Measurements from ENCODE around the gene MOSPD2.

The MOSPD2 gene

DNA sequence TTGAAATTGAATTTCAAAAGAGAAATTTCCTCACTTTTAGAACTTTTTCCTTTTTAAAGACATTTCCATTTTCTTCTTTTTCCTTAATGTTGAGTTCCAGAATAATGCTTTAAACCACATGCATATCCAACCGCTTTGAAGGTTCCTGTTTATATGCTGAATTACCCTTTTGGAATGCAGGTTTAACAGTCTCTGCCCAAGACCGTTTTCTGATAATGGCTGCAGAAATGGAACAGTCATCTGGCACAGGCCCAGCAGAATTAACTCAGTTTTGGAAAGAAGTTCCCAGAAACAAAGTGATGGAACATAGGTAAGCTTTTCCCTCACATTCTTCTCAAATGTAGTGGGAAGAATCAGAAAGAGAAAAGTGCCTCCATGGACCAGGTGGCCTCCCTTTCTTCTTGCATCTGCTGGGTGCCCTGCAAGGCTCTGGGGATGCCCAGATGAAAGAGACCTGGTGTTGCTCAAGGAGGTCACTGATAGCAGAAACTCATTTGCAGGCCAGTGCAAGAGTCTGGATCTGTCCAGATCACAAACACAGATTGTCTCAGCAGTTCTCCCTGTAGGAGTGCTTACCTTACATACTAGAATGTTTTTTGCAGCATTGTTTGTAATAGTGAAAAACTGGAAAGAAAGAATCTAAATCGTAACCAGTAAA lies 42.9 kb downstream of the MOSPD2 start:
- no peak for DNase-seq

DNA sequence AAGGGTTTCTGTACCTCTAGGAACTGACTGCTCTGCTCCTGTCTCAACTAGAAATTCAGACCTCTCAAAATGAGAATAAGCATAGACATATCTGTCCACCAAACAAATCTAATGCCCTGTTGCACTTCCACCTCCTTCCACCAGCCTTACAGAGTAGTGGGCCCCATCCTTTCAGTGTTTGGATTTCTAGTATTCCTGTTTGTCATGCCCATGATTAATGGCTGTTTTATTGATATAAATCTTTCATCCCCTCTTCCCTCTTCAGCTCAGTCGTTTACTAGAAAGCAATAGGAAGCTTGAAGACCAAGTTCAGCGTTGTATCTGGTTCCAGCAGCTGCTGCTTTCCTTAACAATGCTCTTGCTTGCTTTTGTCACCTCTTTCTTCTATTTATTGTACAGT lies 46.2 kb downstream of the MOSPD2 start:
- no peak for DNase-seq

DNA sequence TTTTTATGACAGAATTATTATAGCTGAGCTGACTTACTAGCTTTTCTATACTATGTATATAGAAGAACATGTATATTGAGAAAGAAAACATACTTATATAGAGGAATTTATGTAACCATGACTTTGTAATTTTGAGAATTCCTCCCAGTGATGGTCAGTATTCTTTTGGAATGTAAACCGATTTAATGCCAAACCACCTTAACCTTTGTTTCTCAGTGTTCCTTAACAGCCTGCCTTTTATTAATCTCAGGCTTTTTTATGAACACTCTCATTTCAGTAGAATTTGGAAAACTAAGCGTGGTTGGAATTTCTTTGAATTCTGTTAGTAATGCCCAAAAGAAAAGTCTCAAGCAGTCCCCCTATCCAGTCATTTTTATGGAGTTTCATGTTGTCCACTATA lies 47.0 kb downstream of the MOSPD2 start:
- no peak for DNase-seq

DNA sequence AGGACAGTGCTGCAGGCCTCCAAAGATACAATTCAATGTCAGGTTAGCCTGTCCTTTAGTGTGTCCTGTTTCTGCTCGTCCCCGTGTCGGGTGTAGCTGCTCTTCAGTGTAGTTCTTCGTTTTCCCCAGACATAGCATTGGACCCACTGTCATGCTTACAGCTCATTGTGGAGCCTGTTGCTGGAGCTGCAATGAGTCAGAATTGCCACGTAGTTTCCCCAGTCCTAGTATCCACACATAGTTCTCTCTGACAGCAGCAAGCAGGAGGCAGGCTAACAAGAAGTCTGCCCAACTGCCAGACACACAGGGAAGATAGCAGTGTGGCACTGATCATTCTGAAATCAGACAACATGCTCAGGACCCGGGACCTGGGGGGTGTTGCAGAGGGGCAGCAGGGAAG lies 49.2 kb downstream of the MOSPD2 start:
- no peak for DNase-seq

DNA sequence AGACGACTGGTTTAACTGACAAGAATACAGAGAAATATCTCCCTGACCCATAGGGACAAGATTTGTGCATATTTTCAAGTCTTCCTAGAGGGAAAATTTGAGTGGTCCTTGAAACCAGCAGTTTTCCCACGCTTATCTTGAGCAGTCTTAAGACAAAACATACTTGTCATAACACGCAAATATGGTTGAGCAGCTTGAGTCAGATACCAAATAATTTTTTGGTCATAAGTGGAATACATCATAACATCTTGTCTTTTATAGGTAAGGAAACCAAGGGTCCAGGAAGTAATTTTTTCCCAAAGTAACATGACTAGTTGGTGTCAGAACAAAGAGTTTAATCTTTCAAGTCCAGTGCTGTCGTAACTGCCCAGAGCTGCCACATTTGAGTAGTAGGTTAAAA lies 50.5 kb downstream of the MOSPD2 start:
- DNase-seq, result no peak

DNA sequence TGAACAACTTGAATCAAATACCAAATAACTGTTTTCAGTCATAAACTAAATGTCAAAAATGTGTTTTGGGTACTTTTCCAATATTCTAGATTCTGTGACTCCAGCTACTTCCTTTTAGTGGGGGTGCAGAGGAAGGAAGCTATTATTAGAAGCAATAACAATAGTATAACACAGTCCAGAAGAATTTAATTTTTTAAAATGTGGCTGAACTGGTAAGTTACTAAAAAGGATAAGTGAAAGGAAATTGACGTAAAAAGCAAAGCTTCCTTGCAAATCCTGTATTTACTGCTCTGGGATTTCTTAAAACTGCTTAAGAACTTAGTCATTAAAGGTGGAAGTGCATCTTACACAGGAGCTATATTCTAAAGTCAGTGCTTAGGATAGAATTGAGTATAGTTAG lies 53.2 kb downstream of the MOSPD2 start:
- no peak for DNase-seq

DNA sequence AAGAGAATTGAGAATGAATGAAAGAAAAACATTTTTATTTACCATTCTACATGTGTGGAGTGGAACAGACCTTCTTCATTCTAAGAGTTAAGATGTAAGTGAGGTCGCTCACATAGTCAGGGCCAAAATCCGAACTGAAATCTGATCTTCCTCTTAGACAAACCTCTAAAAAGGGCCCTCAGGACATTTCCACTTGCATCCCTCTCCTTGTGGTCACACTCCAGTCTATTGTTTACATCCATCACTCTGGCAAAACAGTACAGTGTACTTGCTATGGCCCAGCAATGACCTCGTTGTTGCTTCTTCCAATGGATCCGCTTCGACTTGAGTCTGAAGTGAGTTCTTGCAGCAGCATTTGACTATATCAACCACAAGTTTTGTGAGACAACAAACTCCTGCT lies 54.2 kb downstream of the MOSPD2 start:
- DNase-seq, result no peak

DNA sequence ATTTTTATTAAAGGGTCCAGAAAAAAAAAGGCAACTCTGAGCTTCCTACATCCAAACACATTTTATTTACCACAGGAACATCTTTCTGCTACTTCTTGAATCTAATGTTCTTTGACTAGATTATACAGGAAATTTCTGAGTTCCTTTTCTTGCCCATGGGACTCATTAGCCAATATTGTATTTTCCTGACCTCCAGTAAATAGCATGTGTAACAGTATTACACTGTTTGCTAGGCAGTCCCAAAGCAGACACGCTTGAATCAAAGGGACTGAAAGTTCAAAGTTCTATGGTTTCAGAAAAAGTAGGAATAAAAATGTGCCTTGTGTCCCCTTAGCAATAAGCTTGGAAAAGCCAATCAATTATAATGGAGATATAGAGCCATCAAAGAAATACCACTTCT lies 57.4 kb downstream of the MOSPD2 start:
- no peak for DNase-seq

DNA sequence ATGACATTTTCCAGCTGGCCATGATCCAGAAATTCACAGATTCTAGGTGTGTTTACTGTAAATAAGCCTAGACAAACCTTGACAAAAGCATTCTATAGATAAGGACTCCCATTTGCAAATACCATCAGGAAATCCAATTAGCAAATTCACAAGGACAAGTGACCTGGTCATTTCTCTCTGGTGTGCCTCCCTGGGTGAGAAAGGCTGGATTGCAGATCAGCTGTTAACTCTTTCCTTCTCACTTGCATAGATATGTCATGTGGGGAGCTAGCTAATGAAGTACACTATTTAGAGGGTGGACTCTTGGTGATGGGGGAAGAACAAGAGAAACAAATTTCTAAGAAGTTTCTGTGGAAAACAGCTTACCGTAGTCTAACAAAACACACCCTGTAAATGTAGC lies 58.9 kb downstream of the MOSPD2 start:
- DNase-seq, result no peak

DNA sequence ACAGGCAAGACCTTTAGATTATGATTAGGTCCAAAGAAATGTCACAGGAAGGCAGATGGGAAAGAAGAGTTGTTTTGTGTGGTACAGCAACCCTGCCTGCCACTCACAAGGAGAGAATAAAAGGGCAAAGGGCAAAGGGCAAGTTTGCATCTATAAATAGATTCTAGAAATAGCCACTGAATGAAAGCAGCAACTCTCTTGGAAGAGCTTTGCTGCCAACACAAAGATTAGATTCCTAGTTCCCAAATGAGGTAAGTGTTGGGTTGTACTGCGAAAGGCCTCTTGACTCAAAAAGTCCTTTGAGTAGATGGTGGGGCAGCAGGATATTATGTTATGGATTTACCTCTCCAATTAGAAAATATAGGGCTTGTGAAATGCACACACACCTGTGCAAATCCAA lies 61.2 kb downstream of the MOSPD2 start:
- DNase-seq, result no peak

DNA sequence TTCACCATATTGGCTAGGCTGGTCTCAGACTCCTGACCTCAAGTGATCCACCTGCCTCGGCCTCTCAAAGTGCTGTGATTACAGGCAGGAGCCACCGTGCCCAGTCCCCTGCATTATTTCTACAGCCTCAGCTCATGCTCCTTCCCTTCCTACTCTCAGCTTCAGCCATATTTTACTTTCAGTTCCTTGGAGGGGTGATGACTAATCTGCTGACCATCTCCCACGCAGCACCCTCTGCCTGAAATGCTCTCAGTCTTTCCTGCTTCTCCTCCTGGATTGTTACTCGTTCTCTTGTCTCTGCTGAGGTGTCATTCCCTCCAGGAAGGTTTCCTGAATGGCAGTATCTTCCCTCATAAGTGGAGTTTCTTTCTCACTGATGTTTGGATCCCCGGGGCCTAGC lies 63.3 kb downstream of the MOSPD2 start:
- DNase-seq, result no peak

DNA sequence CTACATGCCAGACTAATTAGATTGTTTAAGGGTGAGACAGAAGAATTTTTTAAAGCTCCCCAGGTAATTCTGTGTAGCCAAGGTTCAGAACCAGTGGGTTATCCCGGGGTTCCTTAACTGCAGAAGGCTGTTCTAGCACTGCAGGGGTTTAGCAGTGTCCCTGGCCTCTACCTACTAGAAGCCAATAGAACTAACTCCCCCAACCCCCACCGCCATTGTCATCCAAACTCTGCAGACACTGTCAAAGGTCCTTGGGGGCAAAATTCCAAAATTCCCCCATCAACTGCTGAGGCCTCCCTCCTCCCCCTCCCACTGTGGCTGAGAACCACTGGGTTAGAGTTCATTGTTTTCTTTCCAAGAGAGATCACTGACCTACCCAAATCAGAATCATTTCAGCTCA lies 66.4 kb downstream of the MOSPD2 start:
- DNase-seq, result no peak

DNA sequence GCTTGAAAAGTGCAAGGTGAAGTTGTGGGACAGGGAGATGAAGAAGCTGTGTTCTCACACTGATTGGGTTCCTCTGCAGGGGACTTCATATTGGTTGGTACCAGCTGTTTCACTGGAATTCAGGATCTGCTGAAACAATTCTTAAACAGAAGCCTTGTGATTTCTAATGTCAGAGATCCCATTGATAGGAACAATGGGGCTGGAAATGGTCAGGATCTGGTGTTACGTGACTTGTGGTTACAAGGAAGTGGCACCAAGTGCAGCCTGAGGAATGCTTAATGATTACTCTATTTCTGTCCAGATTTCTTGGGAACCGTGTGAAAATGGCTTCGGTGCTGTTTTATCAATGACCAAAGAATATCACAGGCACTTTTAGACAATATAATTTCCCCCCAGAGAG lies 68.1 kb downstream of the MOSPD2 start:
- no peak for DNase-seq

DNA sequence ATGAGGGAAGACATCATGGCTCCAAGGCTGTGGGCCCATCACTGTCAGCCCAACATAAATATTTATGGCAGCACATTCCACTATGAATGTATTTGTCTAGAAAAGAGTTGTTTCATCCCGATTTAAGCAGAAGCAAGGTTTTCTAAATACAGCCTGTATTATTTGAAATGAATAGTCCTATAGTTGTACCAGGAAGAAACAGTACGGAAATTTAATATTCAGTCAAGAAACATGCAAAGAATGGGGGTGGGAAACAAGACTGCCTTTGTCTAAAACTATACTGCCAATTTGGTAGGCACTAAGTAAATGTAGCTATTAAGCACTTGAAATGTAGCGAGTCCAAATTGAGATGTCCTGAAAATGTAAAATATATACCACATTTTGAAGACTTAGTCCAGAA lies 69.1 kb downstream of the MOSPD2 start:
- DNase-seq, result no peak

DNA sequence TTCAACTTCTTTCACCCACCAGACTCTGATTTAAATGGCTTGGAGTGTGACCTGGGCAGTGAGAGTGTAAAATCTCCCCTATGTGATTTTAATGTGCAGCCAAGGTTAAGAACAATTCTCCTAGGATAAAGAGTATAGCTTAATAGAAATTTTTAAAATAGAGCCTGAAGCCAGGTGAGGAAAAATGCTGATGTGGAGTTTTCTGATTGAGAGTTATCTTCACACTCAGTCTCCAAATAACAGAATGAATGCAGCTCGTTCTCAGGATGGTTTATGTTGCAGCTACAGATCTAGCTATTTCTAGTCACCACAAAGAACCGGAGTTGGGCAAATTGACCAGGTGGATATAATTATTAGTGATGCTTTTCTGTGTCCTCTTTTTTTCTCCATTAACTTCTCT lies 70.7 kb downstream of the MOSPD2 start:
- DNase-seq, result no peak

DNA sequence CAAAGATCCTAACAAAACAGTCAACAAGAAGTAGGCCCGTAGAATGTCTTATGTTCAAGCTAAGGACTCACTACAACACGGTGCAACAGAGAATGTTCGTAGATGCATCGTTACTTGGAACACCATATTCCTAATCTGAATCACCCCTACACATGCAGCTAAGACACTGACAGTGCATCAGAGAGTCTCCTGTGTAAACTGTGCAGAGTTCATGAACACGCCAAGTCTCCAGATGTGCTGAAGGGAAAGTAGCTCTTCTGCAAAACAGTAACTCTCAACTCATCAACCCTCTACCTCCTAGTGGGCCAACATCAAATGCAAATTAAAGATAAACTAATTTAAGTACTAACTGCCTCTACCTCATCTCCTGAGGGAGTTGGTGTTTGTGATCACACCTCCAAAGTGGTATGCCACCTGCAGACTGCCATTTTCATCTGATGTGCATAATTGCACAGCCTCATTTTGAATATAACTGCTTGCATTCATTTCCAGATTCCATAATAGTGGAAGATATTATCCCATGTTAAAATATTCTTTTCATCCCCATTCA lies 73.5 kb downstream of the MOSPD2 start:
- no peak for DNase-seq

DNA sequence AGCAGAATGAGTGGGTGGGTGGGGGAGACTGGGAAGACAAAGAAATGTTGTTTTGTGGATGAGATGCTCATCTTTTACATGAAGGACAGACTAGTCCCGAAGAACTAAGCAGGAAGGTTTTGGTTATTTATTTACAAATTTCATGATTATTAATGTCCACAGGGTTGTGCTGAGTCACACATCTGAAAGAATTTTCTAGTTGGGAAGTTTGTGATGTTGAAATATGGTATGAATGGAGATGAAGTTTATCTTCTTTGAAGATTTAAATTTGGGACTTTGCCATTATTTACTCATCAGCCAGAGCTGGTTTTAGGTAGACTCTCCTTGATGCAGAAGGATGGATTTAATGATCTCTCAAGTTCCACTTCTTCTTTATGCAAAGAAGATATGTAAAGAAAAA lies 75.5 kb downstream of the MOSPD2 start:
- no peak for DNase-seq

DNA sequence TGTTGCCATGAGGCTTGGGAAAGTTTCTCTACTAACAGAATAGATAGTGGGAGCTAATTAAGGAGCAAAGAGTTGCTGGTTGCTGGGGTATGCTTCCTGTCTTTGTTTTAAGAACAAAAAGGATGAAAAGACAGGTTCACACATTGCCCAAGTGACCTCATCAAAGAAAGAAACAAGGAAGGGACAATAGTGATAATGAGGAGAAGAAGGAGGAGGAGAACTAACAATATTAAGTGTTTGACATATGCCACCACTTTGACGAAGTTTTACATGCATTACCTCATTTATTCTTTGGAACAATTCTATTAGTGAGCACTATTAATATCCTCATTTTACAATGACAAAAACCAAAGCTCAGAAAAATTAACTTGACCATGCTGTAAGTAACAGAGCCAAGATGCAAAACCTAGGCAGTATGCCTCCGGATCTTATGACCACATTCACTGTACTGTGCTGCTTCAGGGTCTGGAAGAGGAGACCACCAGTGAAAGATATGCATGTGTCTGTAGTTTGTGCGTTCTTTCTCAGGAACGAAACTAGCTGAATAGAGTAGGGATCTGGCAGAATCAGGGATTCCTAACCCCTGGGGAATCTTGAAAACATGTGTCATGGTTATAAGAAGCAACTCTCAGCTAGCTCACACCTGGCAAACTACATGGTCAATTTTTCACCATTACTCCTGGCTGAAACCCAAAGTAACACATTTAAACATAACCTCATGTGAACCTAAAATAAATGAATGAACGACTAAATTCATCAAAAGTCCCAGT lies 83.8 kb downstream of the MOSPD2 start:
- no peak for DNase-seq

DNA sequence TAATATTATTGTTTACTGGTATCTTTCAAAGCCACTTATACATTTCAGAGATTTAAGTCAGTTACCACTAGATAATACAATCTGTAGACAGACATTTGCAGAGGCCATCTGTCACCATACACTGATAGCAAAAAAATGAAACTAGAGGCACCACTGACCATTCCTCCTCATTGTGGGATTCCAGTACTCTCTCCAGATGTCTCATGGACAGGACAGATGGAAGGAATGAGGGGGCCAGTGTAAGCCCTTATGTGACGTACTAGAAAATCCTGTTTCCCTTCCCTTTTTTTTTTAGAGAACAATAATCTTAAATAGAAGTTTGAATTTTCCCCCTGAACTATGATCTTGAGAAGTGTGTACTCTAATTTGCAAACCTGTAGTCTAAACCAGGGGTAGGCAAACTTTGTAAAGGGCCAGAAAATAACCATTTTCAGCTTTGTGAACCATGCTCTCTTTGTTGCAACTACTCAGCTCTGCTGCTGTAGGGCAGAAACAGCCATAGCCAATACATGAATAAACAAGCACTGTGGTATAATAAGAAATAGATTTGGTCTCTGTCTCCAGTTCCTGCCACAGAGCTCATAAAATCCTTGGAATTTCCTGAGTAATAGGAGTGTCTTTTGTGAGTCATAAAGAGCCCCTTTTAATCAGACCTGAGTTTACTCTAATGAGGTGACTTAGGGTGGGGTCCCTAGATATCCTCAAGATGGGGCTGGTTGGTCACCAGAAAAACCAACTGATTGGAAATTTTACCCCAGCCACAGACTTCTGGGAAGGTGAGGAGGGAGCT lies 90.4 kb downstream of the MOSPD2 start:
- no peak for DNase-seq

DNA sequence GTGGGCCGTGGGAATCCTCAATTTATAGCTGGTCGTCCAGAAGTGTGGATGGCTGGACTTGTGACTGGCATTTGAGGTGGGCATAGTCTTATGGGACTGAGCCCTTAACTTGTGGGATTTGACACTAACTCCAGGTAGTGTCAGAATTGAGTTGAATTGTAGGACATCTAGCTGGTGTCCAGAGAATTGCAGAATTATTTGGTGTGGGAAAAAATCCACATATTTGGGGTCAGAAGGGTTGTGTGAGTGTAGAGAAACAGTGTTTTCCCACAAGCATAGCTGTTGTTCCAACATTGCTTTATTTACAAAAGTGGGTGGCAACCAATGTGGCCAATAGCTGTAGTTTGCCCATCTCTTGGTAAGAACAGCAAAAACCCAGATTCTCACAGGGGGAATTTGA lies 91.3 kb downstream of the MOSPD2 start:
- DNase-seq, result no peak
